ENCODE measurements around the gene TSC22D2. TPM values are rescaled to one million over a fixed set of nuclear protein-coding genes. Genes with fewer than 3 reads are reported as not detected.

Gene TSC22D2
- total and polyA plus RNA-seq, 5 experiments from 2014 or later: 6.3 to 28.9 (median 11.8) TPM

DNA sequence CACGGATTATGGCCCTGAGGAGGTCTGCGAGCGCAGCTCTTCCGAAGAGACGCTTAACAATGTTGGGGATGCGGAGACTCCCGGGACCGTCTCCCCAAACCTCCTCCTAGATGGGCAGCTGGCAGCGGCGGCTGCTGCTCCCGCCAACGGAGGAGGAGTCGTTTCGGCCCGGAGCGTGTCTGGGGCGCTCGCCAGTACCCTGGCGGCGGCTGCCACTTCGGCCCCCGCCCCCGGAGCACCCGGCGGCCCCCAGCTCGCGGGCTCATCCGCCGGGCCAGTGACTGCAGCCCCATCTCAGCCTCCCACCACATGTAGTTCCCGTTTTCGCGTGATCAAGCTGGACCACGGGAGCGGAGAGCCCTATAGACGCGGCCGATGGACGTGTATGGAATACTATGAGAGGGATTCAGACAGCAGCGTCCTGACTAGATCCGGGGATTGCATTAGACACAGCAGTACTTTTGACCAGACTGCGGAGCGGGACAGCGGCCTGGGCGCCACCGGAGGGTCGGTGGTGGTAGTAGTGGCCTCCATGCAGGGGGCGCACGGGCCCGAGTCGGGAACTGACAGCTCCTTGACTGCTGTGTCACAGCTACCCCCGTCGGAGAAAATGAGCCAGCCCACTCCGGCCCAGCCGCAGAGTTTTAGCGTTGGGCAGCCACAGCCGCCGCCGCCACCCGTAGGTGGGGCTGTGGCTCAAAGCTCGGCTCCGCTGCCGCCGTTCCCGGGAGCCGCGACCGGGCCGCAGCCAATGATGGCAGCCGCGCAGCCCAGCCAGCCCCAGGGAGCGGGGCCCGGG lies 1.6 kb downstream of the TSC22D2 start:
- Mint-ChIP-seq H3K4me3 (peak overlapping the region; percentile 80 to 98 (median 92)), H3K27ac (peak overlapping the region; percentile 91 to 99 (median 96)), H3K9me3 (no peaks in the 10 kb centered on the region), H3K27me3 (no peaks in the 10 kb centered on the region), H3K36me3 (peaks cover 0 to 18% (median 10%) of the 10 kb centered on the region in 3 donors), H3K4me1 (peaks cover 19 to 50% (median 42%) of the 10 kb centered on the region in 4 donors)
- ATAC-seq (peak; percentile 9 to 16), DNase-seq (peak; percentile 40 to 78 (median 53))
- POLR2A ChIA-PET: interaction anchor here (0.6 to 5.9 kb wide), 20 partner anchors 8 to 428 kb away, joined by 3 to 58 read pairs (median 4); partner anchors contain the start of genes EIF2A, ERICH6, SELENOT and SERP1

DNA sequence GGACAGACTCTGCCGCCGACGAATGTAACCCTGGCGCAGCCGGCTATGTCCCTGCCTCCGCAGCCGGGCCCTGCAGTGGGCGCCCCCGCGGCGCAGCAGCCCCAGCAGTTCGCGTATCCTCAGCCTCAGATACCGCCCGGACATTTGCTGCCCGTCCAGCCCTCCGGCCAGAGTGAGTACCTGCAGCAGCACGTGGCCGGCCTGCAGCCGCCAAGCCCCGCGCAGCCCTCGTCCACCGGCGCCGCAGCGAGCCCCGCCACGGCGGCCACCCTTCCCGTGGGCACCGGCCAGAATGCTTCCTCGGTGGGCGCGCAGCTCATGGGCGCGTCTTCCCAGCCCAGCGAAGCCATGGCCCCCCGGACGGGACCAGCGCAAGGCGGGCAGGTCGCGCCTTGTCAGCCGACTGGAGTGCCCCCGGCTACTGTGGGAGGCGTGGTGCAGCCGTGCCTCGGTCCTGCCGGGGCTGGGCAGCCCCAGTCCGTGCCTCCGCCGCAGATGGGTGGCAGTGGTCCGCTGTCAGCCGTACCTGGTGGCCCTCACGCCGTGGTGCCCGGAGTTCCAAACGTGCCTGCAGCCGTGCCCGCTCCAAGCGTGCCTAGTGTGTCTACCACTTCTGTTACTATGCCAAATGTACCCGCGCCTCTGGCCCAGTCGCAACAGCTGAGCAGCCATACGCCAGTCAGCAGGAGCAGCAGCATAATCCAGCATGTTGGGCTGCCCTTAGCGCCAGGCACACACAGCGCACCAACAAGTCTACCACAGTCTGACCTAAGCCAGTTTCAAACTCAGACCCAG lies 2.4 kb downstream of the TSC22D2 start:
- Mint-ChIP-seq H3K9me3 (no peaks in the 10 kb centered on the region), H3K27me3 (no peaks in the 10 kb centered on the region), H3K4me3 (peak overlapping the region; percentile 80 to 97 (median 92)), H3K4me1 (peaks cover 24 to 58% (median 50%) of the 10 kb centered on the region in 4 donors), H3K27ac (peak overlapping the region; percentile 41 to 94 (median 77)), H3K36me3 (peaks cover 0 to 26% (median 13%) of the 10 kb centered on the region in 3 donors)
- POLR2A ChIA-PET: interaction anchor here (0.7 to 5.9 kb wide), 10 partner anchors 9 to 353 kb away, joined by 3 to 58 read pairs (median 5); partner anchors contain the start of genes EIF2A, ERICH6, SELENOT and SERP1
- DNase-seq: peak in 8 of 10 donors; percentile 3 to 34 (median 18)
- no peak for ATAC-seq

DNA sequence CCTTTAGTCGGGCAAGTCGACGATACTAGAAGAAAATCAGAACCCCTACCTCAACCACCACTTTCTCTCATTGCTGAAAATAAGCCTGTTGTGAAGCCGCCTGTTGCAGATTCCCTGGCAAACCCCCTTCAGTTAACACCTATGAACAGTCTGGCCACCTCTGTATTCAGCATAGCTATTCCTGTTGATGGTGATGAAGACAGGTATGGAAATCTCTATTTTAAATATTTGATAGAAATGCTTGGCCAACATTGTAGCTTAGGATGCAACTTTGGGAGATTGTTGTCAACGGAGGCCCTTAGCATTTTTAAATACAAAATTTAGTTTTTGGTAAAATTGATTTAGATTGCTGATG lies 3.0 kb downstream of the TSC22D2 start:
- H3K4me3 Mint-ChIP-seq: peak overlapping the region; percentile 80 to 97 (median 90)
- H3K36me3 Mint-ChIP-seq: peaks cover 0 to 31% (median 13%) of the 10 kb centered on the region in 3 donors
- POLR2A ChIA-PET: interaction anchor here (1.1 to 5.9 kb wide), 3 partner anchors 8 to 192 kb away, joined by 3 to 58 read pairs (median 5); partner anchors contain the start of genes EIF2A, SELENOT and SERP1
- no peak for DNase-seq
- no peaks in the 10 kb centered on the region for H3K27me3 Mint-ChIP-seq
- ATAC-seq: no peak
- H3K4me1 Mint-ChIP-seq: peaks cover 29 to 63% (median 56%) of the 10 kb centered on the region in 4 donors
- peak overlapping the region; percentile 41 to 94 (median 77) for H3K27ac Mint-ChIP-seq
- H3K9me3 Mint-ChIP-seq: no peaks in the 10 kb centered on the region

DNA sequence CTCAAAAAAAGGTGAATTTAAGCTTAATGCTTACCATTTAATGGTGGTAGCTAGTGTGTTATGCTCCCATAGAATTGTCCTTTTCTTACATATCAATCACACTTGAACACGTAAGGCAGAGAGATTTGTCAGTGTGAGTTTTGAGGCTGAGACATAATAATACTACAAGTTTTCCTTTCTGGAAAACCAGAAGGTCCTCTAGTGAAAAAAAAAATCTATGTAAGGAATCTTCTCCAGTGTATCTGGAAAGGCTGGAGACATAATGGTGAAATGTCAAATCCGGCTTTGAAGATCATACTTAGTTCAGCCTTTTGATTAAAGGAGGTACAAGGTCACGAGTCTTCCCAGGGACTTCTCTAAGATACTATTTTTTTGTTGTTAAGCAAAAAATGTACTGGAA lies 3.4 kb downstream of the TSC22D2 start:
- peak overlapping the region in 5 of 10 donors; percentile 32 to 88 (median 71) for H3K27ac Mint-ChIP-seq
- no peak for ATAC-seq
- peak overlapping the region; percentile 80 to 97 (median 90) for H3K4me3 Mint-ChIP-seq
- H3K9me3 Mint-ChIP-seq: no peaks in the 10 kb centered on the region
- H3K4me1 Mint-ChIP-seq: peaks cover 30 to 68% (median 57%) of the 10 kb centered on the region in 4 donors
- POLR2A ChIA-PET: interaction anchor here (1.4 to 5.9 kb wide), 2 partner anchors 8 to 134 kb away, joined by 3 to 58 read pairs; partner anchors contain the start of genes EIF2A and SERP1
- no peak for DNase-seq
- no peaks in the 10 kb centered on the region for H3K27me3 Mint-ChIP-seq
- peaks cover 0 to 31% (median 13%) of the 10 kb centered on the region in 3 donors for H3K36me3 Mint-ChIP-seq

DNA sequence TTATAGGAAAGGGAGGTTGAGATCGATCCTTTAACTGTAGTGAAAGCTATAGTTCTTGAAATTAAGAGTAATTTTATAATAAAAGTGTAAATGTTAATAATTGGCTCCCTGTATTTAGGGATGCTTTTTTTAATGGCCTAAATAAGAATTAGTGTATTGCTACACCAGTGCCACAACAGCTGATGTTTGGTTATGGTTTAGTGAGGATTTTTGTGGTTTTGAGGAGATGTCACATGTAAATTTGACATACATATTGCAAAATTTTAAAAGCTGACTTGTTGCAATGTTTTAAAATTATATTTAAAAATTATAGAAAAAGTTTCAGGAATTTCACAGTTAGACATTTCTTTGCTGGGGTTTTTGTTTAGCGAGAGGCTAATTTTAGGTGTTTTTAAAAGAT lies 3.9 kb downstream of the TSC22D2 start:
- Mint-ChIP-seq H3K27ac (peak overlapping the region in 6 of 10 donors; percentile 4 to 88 (median 15)), H3K4me1 (peaks cover 30 to 68% (median 59%) of the 10 kb centered on the region in 4 donors), H3K9me3 (no peaks in the 10 kb centered on the region), H3K4me3 (peak overlapping the region; percentile 80 to 97 (median 90)), H3K36me3 (peaks cover 0 to 31% (median 13%) of the 10 kb centered on the region in 3 donors), H3K27me3 (no peaks in the 10 kb centered on the region)
- POLR2A ChIA-PET: interaction anchor here (5.9 kb wide), 1 partner anchor 134 kb away, joined by 58 read pairs; the partner anchor contains the start of genes EIF2A and SERP1
- DNase-seq: no peak
- ATAC-seq: no peak

- peak in 1 of 10 donors; percentile 10 for DNase-seq
These were observed 4.6 kb downstream of the TSC22D2 start for GRCh38 chr3:150412561-150413231.

DNA sequence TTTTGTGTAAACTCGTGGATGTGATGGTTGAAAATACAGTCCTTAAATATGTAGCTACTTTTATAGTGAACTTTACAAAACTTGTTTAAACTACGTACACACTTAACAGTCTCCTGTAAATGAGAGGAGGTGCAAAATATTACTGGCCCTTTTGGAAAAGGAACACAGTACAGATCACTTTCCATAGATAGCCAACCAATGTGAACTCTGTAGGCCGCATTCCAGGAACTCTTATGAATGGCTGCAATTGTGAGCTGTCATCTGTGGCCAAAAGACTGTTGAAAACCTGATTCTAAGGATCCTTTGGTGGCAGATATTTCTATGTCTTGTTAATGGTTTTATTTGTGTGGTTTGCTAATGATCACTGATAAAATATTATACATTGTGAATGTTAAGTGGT lies 6.2 kb downstream of the TSC22D2 start:
- Mint-ChIP-seq H3K27me3 (no peaks in the 10 kb centered on the region), H3K36me3 (peaks cover 0 to 43% (median 13%) of the 10 kb centered on the region in 3 donors), H3K4me1 (peaks cover 42 to 82% (median 72%) of the 10 kb centered on the region in 4 donors), H3K27ac (no peak overlapping the region), H3K4me3 (peak overlapping the region; percentile 55 to 97 (median 84)), H3K9me3 (no peaks in the 10 kb centered on the region)
- POLR2A ChIA-PET: no interaction called here
- DNase-seq (no peak), ATAC-seq (no peak)

More at GRCh38 chr3:150412561-150413231, 4.6 kb downstream of the TSC22D2 start:
- no peaks in the 10 kb centered on the region for H3K27me3 Mint-ChIP-seq
- H3K27ac Mint-ChIP-seq: peak overlapping the region in 8 of 10 donors; percentile 1 to 17 (median 8)
- POLR2A ChIA-PET: no interaction called here
- peaks cover 0 to 37% (median 13%) of the 10 kb centered on the region in 3 donors for H3K36me3 Mint-ChIP-seq
- H3K9me3 Mint-ChIP-seq: no peaks in the 10 kb centered on the region
- peaks cover 34 to 70% (median 61%) of the 10 kb centered on the region in 4 donors for H3K4me1 Mint-ChIP-seq
- peak overlapping the region; percentile 75 to 97 (median 85) for H3K4me3 Mint-ChIP-seq
- ATAC-seq: no peak

GRCh38 chr3:150414959-150415358 lies 6.9 kb downstream of the TSC22D2 start:
- Mint-ChIP-seq H3K36me3 (peaks cover 0 to 45% (median 13%) of the 10 kb centered on the region in 3 donors), H3K9me3 (no peaks in the 10 kb centered on the region), H3K27me3 (no peaks in the 10 kb centered on the region), H3K4me3 (peak overlapping the region in 9 of 10 donors; percentile 55 to 97 (median 86)), H3K4me1 (peaks cover 46 to 89% (median 78%) of the 10 kb centered on the region in 4 donors), H3K27ac (no peak overlapping the region)
- no peak for ATAC-seq
- no peak for DNase-seq
- POLR2A ChIA-PET: no interaction called here

DNA sequence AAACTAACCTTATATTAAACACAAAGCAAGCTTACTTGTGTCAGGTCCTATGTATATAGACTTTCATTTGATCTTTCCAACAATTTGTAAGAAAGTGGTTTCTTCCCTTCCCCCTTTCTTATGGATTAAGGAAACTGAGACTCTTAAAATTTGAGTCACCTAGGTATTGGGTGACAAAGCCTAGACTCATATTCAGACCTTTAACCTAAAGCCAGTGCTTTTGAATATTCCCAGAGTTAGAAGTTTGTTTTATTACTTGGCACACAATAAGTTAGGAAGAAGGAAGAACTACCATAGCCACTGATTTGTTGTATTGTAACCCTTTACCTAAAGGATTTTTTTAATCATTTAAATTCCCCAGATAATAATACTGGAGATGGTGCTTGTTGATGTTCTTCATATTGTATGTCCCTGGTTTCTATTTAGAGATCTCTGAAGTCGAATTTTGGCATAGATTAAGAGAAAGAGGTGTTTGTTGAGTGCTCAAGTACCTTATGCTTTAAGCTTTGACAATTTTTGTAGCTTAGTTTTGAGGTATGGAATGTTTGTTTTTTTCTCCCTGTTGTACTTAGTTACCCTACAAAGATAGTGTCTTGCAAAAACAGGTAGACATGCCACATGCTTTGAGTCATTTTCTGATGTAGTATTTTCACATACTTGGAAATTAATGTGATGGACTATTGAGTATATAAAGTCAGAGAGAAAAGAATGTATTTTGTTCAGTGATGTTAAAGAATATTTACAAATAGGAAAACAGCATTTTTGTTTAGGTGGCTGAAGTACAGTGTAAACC lies 11.2 kb downstream of the TSC22D2 start:
- Mint-ChIP-seq H3K9me3 (no peaks in the 10 kb centered on the region), H3K4me3 (peak overlapping the region in 3 of 10 donors; percentile 0 to 45 (median 1)), H3K4me1 (peaks cover 43 to 84% (median 70%) of the 10 kb centered on the region in 4 donors), H3K27me3 (no peaks in the 10 kb centered on the region), H3K27ac (peak overlapping the region in 1 of 10 donors; percentile 3), H3K36me3 (peaks cover 0 to 43% (median 6%) of the 10 kb centered on the region in 3 donors)
- POLR2A ChIA-PET: interaction anchor here (1.0 kb wide), 2 partner anchors 9 to 10 kb away, joined by 3 read pairs; no protein-coding TSS in a partner anchor
- ATAC-seq: no peak
- no peak for DNase-seq

- H3K36me3 Mint-ChIP-seq: peaks cover 0 to 38% (median 6%) of the 10 kb centered on the region in 3 donors
- ATAC-seq (no peak), DNase-seq (no peak)
- peak overlapping the region in 2 of 10 donors; percentile 6 to 57 for H3K27ac Mint-ChIP-seq
- POLR2A ChIA-PET: interaction anchor here (1.0 kb wide), 2 partner anchors 9 to 11 kb away, joined by 3 read pairs; no protein-coding TSS in a partner anchor
- H3K9me3 Mint-ChIP-seq: no peaks in the 10 kb centered on the region
- peak overlapping the region in 1 of 10 donors; percentile 3 for H3K4me3 Mint-ChIP-seq
- H3K4me1 Mint-ChIP-seq: peaks cover 39 to 77% (median 63%) of the 10 kb centered on the region in 4 donors
- no peaks in the 10 kb centered on the region for H3K27me3 Mint-ChIP-seq
These were observed 11.9 kb downstream of the TSC22D2 start for GRCh38 chr3:150419959-150420358.

DNA sequence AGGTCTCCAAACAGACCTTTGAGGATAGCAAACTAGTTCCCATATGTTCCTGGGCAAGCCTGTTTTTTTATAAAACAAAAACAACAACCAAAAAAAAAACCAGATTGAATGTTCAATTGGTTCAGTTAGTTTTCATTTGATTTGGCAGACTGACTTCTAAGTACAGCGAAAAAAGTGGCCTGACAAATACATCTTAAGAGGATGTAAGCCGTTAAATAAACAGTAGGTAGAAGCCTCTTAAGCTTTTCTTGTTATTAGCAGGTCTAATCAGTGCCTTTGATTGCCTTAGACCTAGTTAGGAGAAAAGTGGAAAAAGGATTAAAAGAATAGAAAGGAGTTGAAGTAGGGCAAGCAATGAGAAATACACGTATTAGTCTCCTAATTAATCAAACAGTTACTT lies 13.2 kb downstream of the TSC22D2 start:
- no peak for ATAC-seq
- Mint-ChIP-seq H3K9me3 (no peaks in the 10 kb centered on the region), H3K27ac (no peak overlapping the region), H3K36me3 (peaks cover 0 to 27% (median 4%) of the 10 kb centered on the region in 3 donors), H3K4me3 (no peak overlapping the region), H3K27me3 (no peaks in the 10 kb centered on the region), H3K4me1 (peaks cover 34 to 71% (median 57%) of the 10 kb centered on the region in 4 donors)
- POLR2A ChIA-PET: no interaction called here
- DNase-seq: no peak

All from naive thymus-derived CD8-positive, alpha-beta T cell (primary cell).